HepG2 (cell line): ENCODE data around the gene PARP3. TPM values are rescaled to one million over a fixed set of nuclear protein-coding genes. Genes with fewer than 3 reads are reported as not detected.

Experiments used
- ATAC-seq: fragments of 200-7000 bp; cut with Tn5 transposase; 3 replicates; pipeline ENCODE4 v1.9.1; 2020; ENCODE audit warnings: mild to moderate bottlenecking, moderate library complexity
- BruUV-seq: library from RNA; stranded (reverse); fragments of 400-500 nt; replicated peaks from 2 replicates; lab custom pipeline; 2021; lab: Mats Ljungman, UMichigan
- CTCF ChIA-PET: fragments of 300-600 bp; formaldehyde crosslinking; extraction: SDS; loops from one replicate; lab custom pipeline; 2021; ENCODE audit warnings: low total read pairs, inconsistent platforms, low intra/inter-chr PET ratio; lab: Yijun Ruan, JAX
- POLR2A ChIA-PET: fragments of 350-600 bp; sonication (Branson Sonifier 250); formaldehyde crosslinking; loops from one replicate; lab custom pipeline; 2020; ENCODE audit warnings: antibody characterized with exemption, inconsistent platforms; lab: Yijun Ruan, JAX
- DNase-seq: peaks from one replicate; pipeline ENCODE4 v3.0.0-alpha.2; 2015; ENCODE audit warnings: low spot score
- FAIRE-seq: peaks from 3 replicates; lab custom pipeline; 2011; peaks lifted over from hg19 to GRCh38; lab: Jason Lieb, UNC
- H2AFZ ChIP-seq: one replicate; pipeline ENCODE4 v1.6.1; 2011; ENCODE audit warnings: low read length, inconsistent platforms
- H3K27ac ChIP-seq: fragments of 300-600 bp; 3 replicates; pipeline ENCODE4 v1.8.0; 2011; ENCODE audit warnings: mixed run types, mild to moderate bottlenecking, mixed read lengths, low read length, inconsistent platforms; ENCODE audit not compliant: insufficient read depth; ENCODE audit errors: extremely low read length
- H3K27me3 ChIP-seq, 2 experiments: fragments of 200-600 bp in 1 of 2; 2 replicates in 1 of 2; 3 replicates in 1 of 2; pipeline versions ENCODE4 v1.6.0 to v1.8.0; 2011; ENCODE audit warnings: low read length in 2 of 2, mild to moderate bottlenecking in 2 of 2, moderate library complexity in 2 of 2, inconsistent platforms in 1 of 2; ENCODE audit not compliant: insufficient read depth in 2 of 2, control insufficient read depth in 1 of 2
- H3K36me3 ChIP-seq, 2 experiments: fragments of 200-600 bp in 1 of 2; replicated peaks in 1 of 2; 2 replicates in 1 of 2; 3 replicates in 1 of 2; pipeline versions ENCODE4 v1.5.1 to v1.8.0; 2011; ENCODE audit warnings: low read length in 2 of 2, inconsistent platforms in 1 of 2; ENCODE audit not compliant: insufficient read depth in 2 of 2, control insufficient read depth in 1 of 2
- H3K4me1 ChIP-seq: 2 replicates; pipeline ENCODE4 v1.5.1; 2012; ENCODE audit warnings: low read length, inconsistent platforms; ENCODE audit not compliant: insufficient read depth
- H3K4me2 ChIP-seq: 2 replicates; pipeline ENCODE4 v1.6.0; 2011; ENCODE audit warnings: low read depth, low read length, inconsistent platforms
- H3K4me3 ChIP-seq, 3 experiments: fragments of 200-600 bp in 1 of 3; sonication (generic), shearing (Covaris generic) in 1 of 3; replicated peaks in 1 of 3; 2 replicates each; pipeline ENCODE4 v1.5.1; 2011 to 2016; ENCODE audit warnings: low read length in 3 of 3, inconsistent platforms in 2 of 3, low read depth in 2 of 3, mild to moderate bottlenecking in 2 of 3, control low read depth in 1 of 3, mixed read lengths in 1 of 3; ENCODE audit not compliant: insufficient read depth in 1 of 3
- H3K79me2 ChIP-seq: one replicate; pipeline ENCODE4 v1.6.1; 2011; ENCODE audit warnings: low read length, inconsistent platforms; ENCODE audit not compliant: insufficient read depth
- H3K9ac ChIP-seq: 2 replicates; pipeline ENCODE4 v1.6.0; 2011; ENCODE audit warnings: mild to moderate bottlenecking, low read depth, low read length, inconsistent platforms; ENCODE audit not compliant: insufficient read depth
- H3K9me3 ChIP-seq: 2 replicates; pipeline ENCODE4 v1.5.1; 2012; ENCODE audit warnings: mild to moderate bottlenecking, low read length
- H4K20me1 ChIP-seq: 2 replicates; pipeline ENCODE4 v1.6.0; 2011; ENCODE audit warnings: inconsistent platforms, mild to moderate bottlenecking, low read length, moderate library complexity; ENCODE audit not compliant: insufficient read depth
- AHR ChIP-seq: IDR thresholded peaks from 2 replicates; pipeline ENCODE4 v1.6.1; 2018; ENCODE audit warnings: missing genetic modification reagents, missing compliant biosample characterization
- HNRNPLL ChIP-seq: fragments of 200-400 bp; formaldehyde crosslinking; IDR thresholded peaks from 2 replicates; pipeline ENCODE4 v1.6.1; 2017; ENCODE audit warnings: mild to moderate bottlenecking, low read depth, low read length; ENCODE audit not compliant: poor library complexity, severe bottlenecking
- LCORL ChIP-seq, 2 experiments: fragments of 450-650 bp in 1 of 2; sonication (generic) in 1 of 2; formaldehyde crosslinking in 1 of 2; IDR thresholded peaks; 2 replicates each; pipeline versions ENCODE4 v1.5.0 to v1.6.1; 2017 to 2020; ENCODE audit warnings: antibody characterized with exemption in 1 of 2, missing genetic modification reagents in 1 of 2
- PHF8 ChIP-seq: sonication (generic); formaldehyde crosslinking; IDR thresholded peaks from 2 replicates; pipeline ENCODE4 v1.5.0; 2020; ENCODE audit warnings: missing genetic modification reagents
- SAP130 ChIP-seq: IDR thresholded peaks from 2 replicates; pipeline ENCODE4 v1.6.1; 2016; ENCODE audit warnings: low read depth
- TCF12 ChIP-seq, 2 experiments: fragments of 450-650 bp in 1 of 2; sonication (generic) in 1 of 2; formaldehyde crosslinking in 1 of 2; IDR thresholded peaks; 2 replicates each; pipeline versions ENCODE4 v1.6.1 to v1.8.0; 2017 to 2022; ENCODE audit warnings: antibody characterized with exemption in 1 of 2, mild to moderate bottlenecking in 1 of 2, missing genetic modification reagents in 1 of 2, moderate library complexity in 1 of 2
- WGBS: methylation state at CpG from one replicate; pipeline ENCODE4 v1.1.6; 2017; ENCODE audit warnings: low lambda C conversion rate; 5-methylcytosine and 5-hydroxymethylcytosine counted together
- in situ Hi-C: cut with HindIII; loops from 2 replicates; pipeline ENCODE4 v1.10.0; 2017; ENCODE audit warnings: low pct_unique_long_range_greater_than_20kb; ENCODE audit not compliant: extremely low pct_ligation_motif_present
- intact Hi-C: fragments of 100-400 bp; cut with micrococcal nuclease; formaldehyde crosslinking; loops from one replicate; pipeline ENCODE4 v1.10.0; 2022; ENCODE audit not compliant: unreplicated experiment
- polyA plus RNA-seq, 8 experiments: library from polyadenylated mRNA; depleted of rRNA in 3 of 8; stranded (reverse) in 7 of 8; unstranded in 1 of 8; fragments of >200 nt; fragmentation: Illumina TruSeq in 4 of 8; extraction: Trizol in 4 of 8; gene quantifications; 2 replicates each; pipeline versions ENCODE4 v1.2.1 to v1.2.3, GENCODE V29; 2011 to 2016; ENCODE audit warnings: low read depth in 4 of 8, missing spikeins in 1 of 8, mixed read lengths in 1 of 8; ENCODE audit not compliant: insufficient read depth in 1 of 8
- total RNA-seq, 5 experiments: library from RNA; depleted of rRNA; stranded (reverse); fragments of >200 nt; fragmentation: Illumina TruSeq; extraction: Trizol; gene quantifications; 2 replicates each; pipeline ENCODE4 v1.2.3, GENCODE V29; 2016; ENCODE audit warnings: low read depth in 1 of 5
- TF ChIP-seq, protein P1 (sequence below): sonication (generic); formaldehyde crosslinking; IDR thresholded peaks from 2 replicates; pipeline ENCODE4 v1.4.0; 2020; ENCODE audit warnings: mild to moderate bottlenecking, missing genetic modification reagents
- TF ChIP-seq, protein P2 (sequence below): sonication (generic); formaldehyde crosslinking; IDR thresholded peaks from 2 replicates; pipeline ENCODE4 v1.8.1; 2023; ENCODE audit warnings: mild to moderate bottlenecking, missing genetic modification reagents
- TF ChIP-seq, protein P3 (sequence below): IDR thresholded peaks from 2 replicates; pipeline ENCODE4 v1.6.1; 2016; ENCODE audit warnings: mild to moderate bottlenecking, missing biosample characterization, missing genetic modification reagents
- TF ChIP-seq, protein P4 (sequence below): sonication (generic); formaldehyde crosslinking; IDR thresholded peaks from 2 replicates; pipeline ENCODE4 v1.8.0; 2022; ENCODE audit warnings: low read depth, missing genetic modification reagents
- TF ChIP-seq, protein P5 (sequence below): sonication (generic); formaldehyde crosslinking; IDR thresholded peaks from 2 replicates; pipeline ENCODE4 v1.4.0; 2020; ENCODE audit warnings: missing genetic modification reagents

Gene PARP3
- total and polyA plus RNA-seq, 2 of the 13 experiments (the other 11 are each of a cell fraction or from before 2014, with no cell fraction given) = 11.2 to 21.5 TPM

DNA sequence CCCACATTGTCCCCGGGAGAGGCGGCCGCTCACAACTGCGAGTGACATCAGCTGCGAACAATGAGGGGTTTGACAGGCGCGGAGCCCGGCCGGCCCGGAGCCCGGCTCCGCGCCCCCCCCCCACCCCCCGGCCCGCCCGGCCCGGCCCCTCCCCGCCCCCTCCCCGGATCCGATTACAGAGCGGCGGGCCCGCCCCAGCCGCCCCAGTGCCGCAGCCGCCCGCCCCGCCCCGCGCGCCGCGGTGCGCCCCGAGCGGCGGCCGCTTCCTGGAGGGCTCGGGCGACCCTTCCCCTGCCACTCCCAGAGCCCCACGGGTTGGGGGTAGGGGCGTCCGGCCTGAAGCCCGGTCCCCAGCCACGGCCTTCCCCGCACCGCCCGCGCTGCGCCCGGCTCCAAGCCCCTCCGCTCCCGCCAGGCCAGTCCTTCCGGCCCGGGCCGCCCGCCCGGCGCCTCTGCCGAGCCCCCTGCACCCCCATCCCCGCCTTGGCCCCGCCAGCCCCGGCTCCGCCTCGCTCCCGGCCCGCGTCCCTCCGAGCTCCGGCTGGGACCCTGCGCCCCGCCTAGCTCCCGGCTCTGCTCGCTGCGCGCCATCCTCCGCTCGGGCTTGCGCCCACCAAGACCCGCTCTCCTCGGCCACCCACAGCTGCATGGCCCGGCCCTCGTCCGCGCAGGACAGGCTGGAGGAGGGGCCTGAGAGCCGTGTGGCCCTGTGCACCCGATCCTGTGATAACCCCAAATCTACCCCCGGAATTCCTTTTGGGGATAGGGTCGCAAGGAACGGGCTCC, 25.4 kb downstream of the PARP3 start, which contains the start of gene PCBP4:
Gene PCBP4 (minus strand): TSS at position 71 of the 786 bp plus-strand sequence. CDS start 6,214 bp downstream, outside the sequence.
- peaks cover 2 to 5% of the 10 kb centered on the region in 2 experiments; a peak in 2 of 5 replicates for H3K36me3 ChIP-seq
- no peak within 1 kb of the TSS for H2AFZ ChIP-seq
- peak within 1 kb of the TSS; percentile 89 for H3K9ac ChIP-seq
- H3K27ac ChIP-seq = peak within 1 kb of the TSS; percentile 81
- no peak for FAIRE-seq
- peaks cover 6% of the 10 kb centered on the region for H3K79me2 ChIP-seq
- ATAC-seq = peak; percentile 76
- in situ Hi-C loops (no loop called here), intact Hi-C loops (no loop called here)
- POLR2A ChIA-PET = interaction anchor here (1.1 to 6.8 kb wide), 6 partner anchors 16 to 210 kb away, joined by 4 to 80 read pairs (median 9); partner anchors contain the start of genes ACY1, PARP3, RPL29 and RRP9
- peaks cover 89% of the 10 kb centered on the region for H3K4me1 ChIP-seq
- H4K20me1 ChIP-seq = no peaks in the 10 kb centered on the region
- H3K27me3 ChIP-seq = no peaks in the 10 kb centered on the region
- CTCF ChIA-PET = no interaction called here
- no peaks in the 10 kb centered on the region for H3K9me3 ChIP-seq
- TSS peak; percentile 79 for BruUV-seq
- peak; percentile 70 for DNase-seq
- 9% methylated on average over 14 of the region's 90 CpGs for WGBS
- peak within 1 kb of the TSS; percentile 72 to 89 (median 87) for H3K4me3 ChIP-seq
- peak within 1 kb of the TSS; percentile 99 for H3K4me2 ChIP-seq
- TF ChIP-seq HNRNPLL (peak; percentile 40), AHR (CRISPR knock-in tag) (0 out of 2 replicates have a peak, but pooled peaks have one; percentile 23), LCORL (IDR thresholded peaks at IDR 0.05) (no peak), LCORL (CRISPR knock-in tag; IDR thresholded peaks at IDR 0.05) (no peak), SAP130 (CRISPR knock-in tag) (peak; percentile 44; the same call in 1 of the 2 replicates), TCF12 (IDR thresholded peaks at IDR 0.05) (no peak), TCF12 (CRISPR knock-in tag; IDR thresholded peaks at IDR 0.05) (0 out of 2 replicates have a peak, but pooled peaks have one; percentile 24), PHF8 (peak; percentile 46; the same call in 1 of the 2 replicates)
- TF ChIP-seq, protein P1, sequence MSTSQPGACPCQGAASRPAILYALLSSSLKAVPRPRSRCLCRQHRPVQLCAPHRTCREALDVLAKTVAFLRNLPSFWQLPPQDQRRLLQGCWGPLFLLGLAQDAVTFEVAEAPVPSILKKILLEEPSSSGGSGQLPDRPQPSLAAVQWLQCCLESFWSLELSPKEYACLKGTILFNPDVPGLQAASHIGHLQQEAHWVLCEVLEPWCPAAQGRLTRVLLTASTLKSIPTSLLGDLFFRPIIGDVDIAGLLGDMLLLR (CRISPR knock-in tag) = 0 out of 2 replicates have a peak, but pooled peaks have one; percentile 19
- TF ChIP-seq, protein P2, sequence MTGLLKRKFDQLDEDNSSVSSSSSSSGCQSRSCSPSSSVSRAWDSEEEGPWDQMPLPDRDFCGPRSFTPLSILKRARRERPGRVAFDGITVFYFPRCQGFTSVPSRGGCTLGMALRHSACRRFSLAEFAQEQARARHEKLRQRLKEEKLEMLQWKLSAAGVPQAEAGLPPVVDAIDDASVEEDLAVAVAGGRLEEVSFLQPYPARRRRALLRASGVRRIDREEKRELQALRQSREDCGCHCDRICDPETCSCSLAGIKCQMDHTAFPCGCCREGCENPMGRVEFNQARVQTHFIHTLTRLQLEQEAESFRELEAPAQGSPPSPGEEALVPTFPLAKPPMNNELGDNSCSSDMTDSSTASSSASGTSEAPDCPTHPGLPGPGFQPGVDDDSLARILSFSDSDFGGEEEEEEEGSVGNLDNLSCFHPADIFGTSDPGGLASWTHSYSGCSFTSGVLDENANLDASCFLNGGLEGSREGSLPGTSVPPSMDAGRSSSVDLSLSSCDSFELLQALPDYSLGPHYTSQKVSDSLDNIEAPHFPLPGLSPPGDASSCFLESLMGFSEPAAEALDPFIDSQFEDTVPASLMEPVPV (CRISPR knock-in tag) = 0 out of 2 replicates have a peak, but pooled peaks have one; percentile 20
- TF ChIP-seq, protein P3, sequence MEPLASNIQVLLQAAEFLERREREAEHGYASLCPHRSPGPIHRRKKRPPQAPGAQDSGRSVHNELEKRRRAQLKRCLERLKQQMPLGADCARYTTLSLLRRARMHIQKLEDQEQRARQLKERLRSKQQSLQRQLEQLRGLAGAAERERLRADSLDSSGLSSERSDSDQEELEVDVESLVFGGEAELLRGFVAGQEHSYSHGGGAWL = peak; percentile 51; the same call in 1 of the 2 replicates
- TF ChIP-seq, protein P4, sequence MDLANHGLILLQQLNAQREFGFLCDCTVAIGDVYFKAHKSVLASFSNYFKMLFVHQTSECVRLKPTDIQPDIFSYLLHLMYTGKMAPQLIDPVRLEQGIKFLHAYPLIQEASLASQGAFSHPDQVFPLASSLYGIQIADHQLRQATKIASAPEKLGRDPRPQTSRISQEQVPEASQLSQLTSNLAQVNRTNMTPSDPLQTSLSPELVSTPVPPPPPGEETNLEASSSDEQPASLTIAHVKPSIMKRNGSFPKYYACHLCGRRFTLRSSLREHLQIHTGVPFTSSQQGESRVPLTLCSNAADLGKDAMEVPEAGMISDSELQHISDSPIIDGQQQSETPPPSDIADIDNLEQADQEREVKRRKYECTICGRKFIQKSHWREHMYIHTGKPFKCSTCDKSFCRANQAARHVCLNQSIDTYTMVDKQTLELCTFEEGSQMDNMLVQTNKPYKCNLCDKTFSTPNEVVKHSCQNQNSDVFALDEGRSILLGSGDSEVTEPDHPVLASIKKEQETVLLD (CRISPR knock-in tag) = peak; percentile 49; the same call in 1 of the 2 replicates
- TF ChIP-seq, protein P5, sequence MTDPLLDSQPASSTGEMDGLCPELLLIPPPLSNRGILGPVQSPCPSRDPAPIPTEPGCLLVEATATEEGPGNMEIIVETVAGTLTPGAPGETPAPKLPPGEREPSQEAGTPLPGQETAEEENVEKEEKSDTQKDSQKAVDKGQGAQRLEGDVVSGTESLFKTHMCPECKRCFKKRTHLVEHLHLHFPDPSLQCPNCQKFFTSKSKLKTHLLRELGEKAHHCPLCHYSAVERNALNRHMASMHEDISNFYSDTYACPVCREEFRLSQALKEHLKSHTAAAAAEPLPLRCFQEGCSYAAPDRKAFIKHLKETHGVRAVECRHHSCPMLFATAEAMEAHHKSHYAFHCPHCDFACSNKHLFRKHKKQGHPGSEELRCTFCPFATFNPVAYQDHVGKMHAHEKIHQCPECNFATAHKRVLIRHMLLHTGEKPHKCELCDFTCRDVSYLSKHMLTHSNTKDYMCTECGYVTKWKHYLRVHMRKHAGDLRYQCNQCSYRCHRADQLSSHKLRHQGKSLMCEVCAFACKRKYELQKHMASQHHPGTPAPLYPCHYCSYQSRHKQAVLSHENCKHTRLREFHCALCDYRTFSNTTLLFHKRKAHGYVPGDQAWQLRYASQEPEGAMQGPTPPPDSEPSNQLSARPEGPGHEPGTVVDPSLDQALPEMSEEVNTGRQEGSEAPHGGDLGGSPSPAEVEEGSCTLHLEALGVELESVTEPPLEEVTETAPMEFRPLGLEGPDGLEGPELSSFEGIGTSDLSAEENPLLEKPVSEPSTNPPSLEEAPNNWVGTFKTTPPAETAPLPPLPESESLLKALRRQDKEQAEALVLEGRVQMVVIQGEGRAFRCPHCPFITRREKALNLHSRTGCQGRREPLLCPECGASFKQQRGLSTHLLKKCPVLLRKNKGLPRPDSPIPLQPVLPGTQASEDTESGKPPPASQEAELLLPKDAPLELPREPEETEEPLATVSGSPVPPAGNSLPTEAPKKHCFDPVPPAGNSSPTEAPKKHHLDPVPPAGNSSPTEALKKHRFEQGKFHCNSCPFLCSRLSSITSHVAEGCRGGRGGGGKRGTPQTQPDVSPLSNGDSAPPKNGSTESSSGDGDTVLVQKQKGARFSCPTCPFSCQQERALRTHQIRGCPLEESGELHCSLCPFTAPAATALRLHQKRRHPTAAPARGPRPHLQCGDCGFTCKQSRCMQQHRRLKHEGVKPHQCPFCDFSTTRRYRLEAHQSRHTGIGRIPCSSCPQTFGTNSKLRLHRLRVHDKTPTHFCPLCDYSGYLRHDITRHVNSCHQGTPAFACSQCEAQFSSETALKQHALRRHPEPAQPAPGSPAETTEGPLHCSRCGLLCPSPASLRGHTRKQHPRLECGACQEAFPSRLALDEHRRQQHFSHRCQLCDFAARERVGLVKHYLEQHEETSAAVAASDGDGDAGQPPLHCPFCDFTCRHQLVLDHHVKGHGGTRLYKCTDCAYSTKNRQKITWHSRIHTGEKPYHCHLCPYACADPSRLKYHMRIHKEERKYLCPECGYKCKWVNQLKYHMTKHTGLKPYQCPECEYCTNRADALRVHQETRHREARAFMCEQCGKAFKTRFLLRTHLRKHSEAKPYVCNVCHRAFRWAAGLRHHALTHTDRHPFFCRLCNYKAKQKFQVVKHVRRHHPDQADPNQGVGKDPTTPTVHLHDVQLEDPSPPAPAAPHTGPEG = no peak; the same call in 1 of the 2 replicates
